NCI-H345 (cell line): ENCODE results near the gene TTLL9.
"Not testable (repeated sequence)": the region's sequence is repeated elsewhere in the genome, so short reads cannot be mapped to it uniquely, and the experiment has no call there.

Source experiments
- DNase-seq: peaks from one replicate; lab custom pipeline; 2025; lab: John Stamatoyannopoulos, UW

TTLL9 gene

GRCh38 chr20:31883829-31884228 is 13.4 kb downstream of the TTLL9 start:
- no peak for DNase-seq

- DNase-seq: no peak
Observed at GRCh38 chr20:31890646-31891045, 20.2 kb downstream of the TTLL9 start.

- no peak for DNase-seq
Observed at GRCh38 chr20:31894980-31895675, 24.7 kb downstream of the TTLL9 start.

- no peak for DNase-seq
Observed at GRCh38 chr20:31896049-31896448, 25.6 kb downstream of the TTLL9 start.

GRCh38 chr20:31897541-31897940 is 27.1 kb downstream of the TTLL9 start:
- no peak for DNase-seq

- DNase-seq: no peak
Observed at GRCh38 chr20:31901615-31902014, 31.2 kb downstream of the TTLL9 start.

GRCh38 chr20:31903627-31904386 is 33.4 kb downstream of the TTLL9 start:
- no peak for DNase-seq

GRCh38 chr20:31906001-31906400 is 35.6 kb downstream of the TTLL9 start:
- DNase-seq: no peak

GRCh38 chr20:31907046-31907445 is 36.6 kb downstream of the TTLL9 start:
- no peak for DNase-seq

GRCh38 chr20:31908016-31908415 is 37.6 kb downstream of the TTLL9 start:
- no peak for DNase-seq

- DNase-seq: no peak
Observed at GRCh38 chr20:31908424-31908823, 38.0 kb downstream of the TTLL9 start.

- no peak for DNase-seq
Observed at GRCh38 chr20:31909253-31910070, 39.0 kb downstream of the TTLL9 start.

- DNase-seq: no peak
Observed at GRCh38 chr20:31910071-31910803, 39.8 kb downstream of the TTLL9 start.

GRCh38 chr20:31913431-31914157 is 43.2 kb downstream of the TTLL9 start:
- no peak for DNase-seq

- no peak for DNase-seq
Observed at GRCh38 chr20:31914170-31914569, 43.7 kb downstream of the TTLL9 start.

GRCh38 chr20:31915491-31916280 is 45.3 kb downstream of the TTLL9 start:
- no peak for DNase-seq

GRCh38 chr20:31916708-31917107 is 46.3 kb downstream of the TTLL9 start:
- DNase-seq: no peak

- not testable (repeated sequence) for DNase-seq
Observed at GRCh38 chr20:31917962-31918412, 47.6 kb downstream of the TTLL9 start.

GRCh38 chr20:31918466-31919105 is 48.2 kb downstream of the TTLL9 start:
- no peak for DNase-seq
